ENCODE results near the gene PXN. TPM values are rescaled to one million over a fixed set of nuclear protein-coding genes. Genes with fewer than 3 reads are reported as not detected.
"Not testable (repeated sequence)": the region's sequence is repeated elsewhere in the genome, so short reads cannot be mapped to it uniquely, and the experiment has no call there.

Gene PXN
- total RNA-seq, 1 experiment from 2014 or later, result 89.9 TPM

DNA sequence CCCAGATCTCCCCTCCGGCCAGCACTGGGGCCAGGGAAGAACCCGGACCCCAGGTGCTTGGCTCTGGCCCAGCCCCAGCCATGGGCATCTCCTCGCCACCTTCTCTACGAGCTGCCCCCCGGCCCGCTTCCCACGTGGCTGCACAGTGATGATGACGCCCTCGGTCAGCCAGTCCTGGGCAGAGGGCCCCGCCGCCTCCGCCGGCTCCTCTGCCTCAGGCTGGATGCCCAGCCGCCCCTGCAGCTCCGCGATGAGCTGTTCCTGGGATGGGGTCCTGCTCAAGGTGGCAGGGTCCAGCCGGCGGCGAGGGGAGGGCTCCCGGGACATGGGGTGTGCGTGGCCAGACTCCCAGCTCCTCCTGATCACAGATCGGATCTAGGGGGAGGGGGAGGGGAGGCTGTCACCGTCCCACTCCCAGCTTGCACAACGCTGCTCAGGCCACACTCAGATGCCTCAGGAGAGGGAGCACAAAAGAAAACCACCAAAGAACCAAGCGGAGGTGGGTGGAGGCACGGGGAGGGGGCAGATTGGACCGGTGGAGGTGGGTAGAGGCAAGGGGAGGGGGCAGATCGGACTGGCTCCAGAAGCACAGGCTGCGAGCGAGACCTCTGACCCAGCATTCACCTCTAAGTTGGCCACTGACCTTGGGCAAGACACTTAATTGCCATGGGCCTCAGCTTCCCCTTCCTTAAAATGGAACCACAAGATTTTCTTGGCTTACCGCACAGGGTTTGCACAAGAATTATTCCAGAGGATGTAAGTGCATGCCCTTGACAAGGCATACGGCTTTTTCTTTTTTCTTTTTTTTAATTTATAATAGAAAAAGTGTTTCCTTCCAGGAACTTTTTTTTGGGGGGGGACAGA, 48.6 kb downstream of the PXN start:
- peak; percentile 75 for DNase-seq
- H3K36me3 ChIP-seq (replicated peaks; ENCODE audit: control insufficient read depth, insufficient read depth, low read length), result peaks cover 44% of the 10 kb centered on the region
- no peak overlapping the region for H3K4me3 ChIP-seq (ENCODE audit: insufficient read depth, low read depth, low read length)
- no peaks in the 10 kb centered on the region for H3K27me3 ChIP-seq (ENCODE audit: control insufficient read depth, insufficient read depth, low read length)

DNA sequence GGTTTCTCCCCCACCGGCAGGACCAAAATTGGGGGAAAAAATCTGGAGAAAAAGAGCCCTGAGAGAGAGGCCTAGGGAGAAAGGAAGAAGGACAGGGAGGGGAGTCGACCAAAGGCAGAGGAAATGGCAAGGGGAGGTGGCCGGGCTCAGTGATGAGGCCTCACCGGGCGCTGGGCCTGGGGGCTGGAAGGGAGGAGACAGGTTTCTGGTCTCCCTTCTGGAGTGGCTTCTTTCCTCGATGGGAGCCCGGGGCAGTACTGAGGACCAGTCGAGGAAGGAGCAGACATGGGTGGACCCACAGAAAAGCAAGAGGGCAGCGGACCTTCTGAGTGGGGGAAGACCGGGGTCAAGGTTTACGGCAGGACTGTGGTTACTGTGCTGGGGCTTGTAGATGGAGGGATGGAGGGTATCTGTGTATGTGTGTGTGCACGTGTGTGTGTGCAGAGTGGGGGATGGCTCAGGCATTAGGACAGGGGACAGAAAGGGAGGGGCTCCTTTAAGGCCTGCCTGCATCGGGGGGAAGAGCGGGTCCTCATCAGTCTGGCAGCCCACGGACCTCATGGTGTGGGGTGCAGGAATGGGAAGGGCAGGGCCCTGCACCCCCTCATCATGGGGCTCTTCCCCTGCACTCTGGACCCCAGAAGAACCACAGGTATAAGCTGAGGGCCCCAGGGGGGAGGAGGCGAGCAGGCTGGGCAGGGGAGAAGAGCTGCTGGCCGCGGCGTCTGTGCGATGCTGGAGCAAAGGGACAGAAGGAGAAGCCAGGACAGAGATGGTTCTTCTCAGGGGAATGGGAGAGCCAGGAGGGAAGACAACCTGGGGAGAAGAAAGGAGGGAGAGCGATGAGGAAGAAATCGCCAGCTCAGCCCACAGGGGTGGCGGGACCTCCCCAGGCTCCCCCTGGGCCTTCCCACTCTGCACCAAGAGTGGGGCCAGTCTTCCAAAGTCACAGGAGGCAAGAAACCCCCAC, 49.5 kb downstream of the PXN start:
- peaks cover 41% of the 10 kb centered on the region for H3K36me3 ChIP-seq (replicated peaks; ENCODE audit: control insufficient read depth, insufficient read depth, low read length)
- no peaks in the 10 kb centered on the region for H3K27me3 ChIP-seq (ENCODE audit: control insufficient read depth, insufficient read depth, low read length)
- no peak overlapping the region for H3K4me3 ChIP-seq (ENCODE audit: insufficient read depth, low read depth, low read length)
- peak; percentile 71 for DNase-seq

DNA sequence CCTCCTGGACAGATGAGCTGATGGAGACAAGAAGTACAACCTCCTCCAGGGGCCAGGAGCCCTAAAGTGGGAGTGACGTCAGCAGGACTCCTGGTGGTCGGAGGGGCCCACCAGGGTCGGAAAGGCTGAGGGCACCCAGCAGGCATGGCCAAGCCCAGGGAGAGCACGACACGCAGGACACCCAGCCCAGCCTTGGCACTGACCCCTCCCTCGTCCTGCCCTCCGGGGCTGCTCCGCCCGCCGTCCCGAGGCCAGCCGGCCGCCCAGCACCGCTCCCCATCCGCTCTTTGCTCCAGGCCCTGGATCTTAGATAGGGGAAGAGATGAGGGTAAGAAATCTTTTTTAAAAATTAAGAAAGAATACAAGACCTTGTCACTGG, 50.2 kb downstream of the PXN start:
- Histone ChIP-seq H3K4me3 (ENCODE audit: insufficient read depth, low read depth, low read length) (no peak overlapping the region), H3K36me3 (replicated peaks; ENCODE audit: control insufficient read depth, insufficient read depth, low read length) (peaks cover 38% of the 10 kb centered on the region), H3K27me3 (ENCODE audit: control insufficient read depth, insufficient read depth, low read length) (no peaks in the 10 kb centered on the region)
- peak; percentile 68 for DNase-seq

DNA sequence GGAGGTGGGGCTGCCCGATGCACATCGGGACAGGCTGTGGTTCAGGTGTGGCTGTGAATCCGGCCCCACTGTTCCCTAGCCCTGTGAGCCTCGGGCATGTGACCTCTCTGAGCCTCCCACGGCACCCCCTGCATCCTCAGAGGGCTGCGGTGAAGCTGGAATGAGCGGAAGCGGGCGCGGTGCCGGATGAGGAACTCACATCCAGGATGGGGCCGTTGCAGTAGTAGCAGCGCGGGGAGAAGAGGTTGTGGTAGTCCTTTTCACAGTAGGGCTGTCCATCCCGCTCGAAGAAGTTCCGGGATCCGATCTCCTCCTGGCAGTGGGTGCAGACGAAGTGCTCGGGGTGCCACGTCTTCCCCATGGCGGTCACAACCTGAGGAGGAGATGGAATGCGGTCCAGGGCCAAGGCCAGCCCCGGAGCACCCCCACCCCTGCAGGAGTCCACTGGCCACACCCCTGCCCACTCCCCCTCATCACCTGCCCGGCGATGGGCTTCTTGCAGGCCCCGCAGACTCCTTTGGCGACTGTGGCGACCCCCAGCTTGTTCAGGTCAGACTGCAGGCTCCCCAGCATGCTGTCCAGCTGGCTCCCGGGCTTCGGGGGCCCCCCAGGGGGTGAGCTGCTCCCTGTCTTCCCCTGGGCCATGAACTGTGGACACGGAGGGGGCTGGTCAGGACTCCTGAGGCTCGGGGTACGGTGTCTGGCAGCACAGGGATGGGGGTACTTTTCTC, 50.7 kb downstream of the PXN start:
- Histone ChIP-seq H3K27me3 (ENCODE audit: control insufficient read depth, insufficient read depth, low read length) (no peaks in the 10 kb centered on the region), H3K4me3 (ENCODE audit: insufficient read depth, low read depth, low read length) (no peak overlapping the region), H3K36me3 (replicated peaks; ENCODE audit: control insufficient read depth, insufficient read depth, low read length) (peaks cover 34% of the 10 kb centered on the region)
- DNase-seq, result peak; percentile 70

DNA sequence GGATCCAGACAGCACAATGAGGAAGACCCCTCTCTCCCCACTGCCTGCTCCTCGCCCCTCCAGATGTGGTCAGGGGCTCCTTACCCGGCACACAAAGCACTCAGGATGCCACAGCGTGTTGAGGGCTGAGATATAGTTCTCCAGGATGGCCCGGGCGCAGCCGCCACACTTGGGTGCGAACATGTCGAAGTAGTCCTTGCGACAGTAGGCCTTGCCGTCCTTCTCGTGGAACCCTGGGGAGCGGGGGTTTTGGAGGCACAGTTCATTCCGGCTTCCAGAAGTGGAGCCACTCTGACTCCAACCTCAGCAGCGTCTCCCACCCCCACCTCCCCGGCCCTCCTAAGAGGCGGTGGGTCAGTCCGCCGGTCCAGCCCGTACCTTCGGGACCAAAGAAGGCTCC, 51.8 kb downstream of the PXN start:
- peaks cover 28% of the 10 kb centered on the region for H3K36me3 ChIP-seq (replicated peaks; ENCODE audit: control insufficient read depth, insufficient read depth, low read length)
- H3K27me3 ChIP-seq (ENCODE audit: control insufficient read depth, insufficient read depth, low read length), result no peaks in the 10 kb centered on the region
- DNase-seq, result peak; percentile 42
- H3K4me3 ChIP-seq (ENCODE audit: insufficient read depth, low read depth, low read length), result no peak overlapping the region

DNA sequence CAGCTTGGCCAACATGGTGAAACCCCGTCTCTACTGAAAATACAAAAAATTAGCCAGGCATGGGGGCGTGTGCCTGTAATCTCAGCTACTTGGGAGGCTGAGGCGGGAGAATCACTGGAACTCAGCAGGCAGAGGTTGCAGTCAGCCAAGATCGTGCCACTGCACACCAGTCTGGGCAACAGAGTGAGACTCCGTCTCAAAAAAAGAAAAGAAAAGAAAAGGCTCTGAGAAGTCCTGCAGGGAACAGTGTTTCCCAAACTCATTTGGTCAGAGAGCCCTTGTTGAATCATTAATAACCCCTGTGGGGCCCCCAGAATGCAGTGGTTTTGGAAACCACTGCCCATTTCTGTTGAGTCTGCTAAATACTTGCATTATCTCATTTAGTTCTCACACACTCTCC, 52.3 kb downstream of the PXN start:
- not testable (repeated sequence) for H3K4me3 ChIP-seq (ENCODE audit: insufficient read depth, low read depth, low read length); H3K27me3 ChIP-seq (ENCODE audit: control insufficient read depth, insufficient read depth, low read length); DNase-seq
- H3K36me3 ChIP-seq (replicated peaks; ENCODE audit: control insufficient read depth, insufficient read depth, low read length), result peaks cover 27% of the 10 kb centered on the region

DNA sequence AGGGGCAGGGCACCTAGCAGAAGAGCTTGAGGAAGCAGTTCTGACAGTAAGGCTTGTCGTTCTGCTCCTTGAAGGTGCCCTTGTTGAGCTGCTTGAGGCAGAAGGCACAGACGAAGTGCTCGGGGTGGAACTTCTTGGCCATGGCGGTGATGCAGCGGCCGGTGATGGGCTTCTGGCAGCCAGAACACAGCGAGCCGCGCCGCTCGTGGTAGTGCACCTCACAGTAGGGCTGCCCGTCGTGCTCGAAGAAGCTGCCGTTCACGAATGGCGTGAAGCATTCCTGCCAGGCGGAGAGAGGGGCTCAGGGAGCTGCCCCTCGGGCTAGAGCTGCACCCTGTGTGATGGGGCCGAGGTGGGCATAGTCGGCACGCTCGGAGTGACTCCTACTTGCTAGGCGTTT, 53.2 kb downstream of the PXN start:
- H3K27me3 ChIP-seq (ENCODE audit: control insufficient read depth, insufficient read depth, low read length), result no peaks in the 10 kb centered on the region
- H3K36me3 ChIP-seq (replicated peaks; ENCODE audit: control insufficient read depth, insufficient read depth, low read length), result peaks cover 27% of the 10 kb centered on the region
- H3K4me3 ChIP-seq (ENCODE audit: insufficient read depth, low read depth, low read length), result no peak overlapping the region
- DNase-seq, result peak; percentile 37

DNA sequence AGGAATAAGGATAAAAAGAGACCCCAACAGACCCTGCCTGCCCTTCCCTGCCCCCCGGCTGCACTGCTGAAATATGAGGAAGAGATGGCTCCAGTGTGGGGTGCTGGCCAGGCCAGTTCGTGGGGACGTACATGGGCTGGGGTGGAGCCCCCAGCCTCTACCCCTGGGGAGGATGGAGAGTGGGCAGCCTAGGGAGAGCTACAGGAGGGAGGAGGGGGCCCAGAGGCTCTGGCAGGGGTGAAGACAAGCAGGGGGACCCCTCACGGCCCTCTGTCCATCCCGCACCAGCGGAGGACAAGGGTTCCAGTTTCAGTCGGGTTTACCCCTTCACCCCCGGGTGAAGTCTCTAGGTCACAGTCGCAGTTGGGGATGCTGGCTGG, 53.6 kb downstream of the PXN start:
- peaks cover 27% of the 10 kb centered on the region for H3K36me3 ChIP-seq (replicated peaks; ENCODE audit: control insufficient read depth, insufficient read depth, low read length)
- peak; percentile 43 for DNase-seq
- H3K27me3 ChIP-seq (ENCODE audit: control insufficient read depth, insufficient read depth, low read length), result no peaks in the 10 kb centered on the region

DNA sequence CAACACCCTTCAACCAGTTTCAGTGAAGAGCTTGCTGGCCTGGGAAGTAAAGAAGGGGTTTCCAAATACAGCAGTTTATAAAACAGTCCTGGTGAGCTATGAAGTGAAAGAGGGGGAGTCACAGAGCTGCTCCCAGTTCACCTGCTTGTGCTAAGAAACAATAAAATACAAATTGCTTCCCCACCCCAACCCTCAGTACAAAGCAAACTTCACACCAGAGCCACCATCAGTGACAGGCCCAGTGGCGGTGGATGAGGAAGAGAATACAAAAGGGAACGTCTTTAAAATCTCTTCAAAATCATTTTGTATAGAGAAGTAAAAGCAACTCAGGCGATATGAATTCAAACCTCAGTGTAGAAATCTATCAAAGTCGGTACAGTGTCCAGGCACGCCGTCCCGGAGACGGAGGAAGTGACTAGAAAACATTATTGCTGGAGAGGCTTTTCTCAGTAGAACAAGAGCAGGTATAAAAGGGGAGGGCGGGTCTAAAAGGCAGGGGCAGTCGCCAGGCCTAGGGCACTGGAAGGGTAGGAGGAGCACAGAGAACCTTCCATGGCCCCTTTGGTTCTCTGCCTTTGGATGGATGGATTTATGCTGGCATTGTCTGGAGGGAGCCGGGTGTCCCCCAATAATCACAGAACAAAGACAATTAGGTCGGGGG, 54.2 kb downstream of the PXN start:
- Histone ChIP-seq H3K4me3 (ENCODE audit: insufficient read depth, low read depth, low read length) (no peak overlapping the region), H3K36me3 (replicated peaks; ENCODE audit: control insufficient read depth, insufficient read depth, low read length) (peaks cover 27% of the 10 kb centered on the region), H3K27me3 (ENCODE audit: control insufficient read depth, insufficient read depth, low read length) (no peaks in the 10 kb centered on the region)
- DNase-seq, result peak; percentile 35

More for the DNA sequence above, 53.6 kb downstream of the PXN start:
- H3K4me3 ChIP-seq (ENCODE audit: insufficient read depth, low read depth, low read length), result no peak overlapping the region

DNA sequence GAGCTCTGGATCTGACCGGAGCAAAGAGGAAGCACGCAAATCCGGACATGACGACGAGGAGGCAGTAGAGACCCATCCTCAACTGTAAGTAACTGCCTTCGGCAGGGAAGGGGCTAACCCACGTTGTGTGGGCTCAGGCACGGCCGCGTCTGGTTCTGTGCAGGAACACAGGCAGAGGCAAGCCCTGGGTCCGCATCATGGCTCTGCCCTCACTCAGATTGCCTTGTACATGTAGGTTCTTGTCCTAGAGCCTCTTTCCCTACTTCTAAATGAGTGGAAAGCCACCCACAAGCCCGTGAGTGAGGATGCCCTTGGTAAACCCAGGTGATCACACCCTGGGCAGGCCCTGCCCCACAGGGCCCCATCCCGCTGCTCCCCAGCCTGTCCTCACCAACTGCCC, 55.7 kb downstream of the PXN start:
- Histone ChIP-seq H3K36me3 (replicated peaks; ENCODE audit: control insufficient read depth, insufficient read depth, low read length) (peaks cover 23% of the 10 kb centered on the region), H3K27me3 (ENCODE audit: control insufficient read depth, insufficient read depth, low read length) (no peaks in the 10 kb centered on the region), H3K4me3 (ENCODE audit: insufficient read depth, low read depth, low read length) (no peak overlapping the region)
- DNase-seq, result peak; percentile 19

DNA sequence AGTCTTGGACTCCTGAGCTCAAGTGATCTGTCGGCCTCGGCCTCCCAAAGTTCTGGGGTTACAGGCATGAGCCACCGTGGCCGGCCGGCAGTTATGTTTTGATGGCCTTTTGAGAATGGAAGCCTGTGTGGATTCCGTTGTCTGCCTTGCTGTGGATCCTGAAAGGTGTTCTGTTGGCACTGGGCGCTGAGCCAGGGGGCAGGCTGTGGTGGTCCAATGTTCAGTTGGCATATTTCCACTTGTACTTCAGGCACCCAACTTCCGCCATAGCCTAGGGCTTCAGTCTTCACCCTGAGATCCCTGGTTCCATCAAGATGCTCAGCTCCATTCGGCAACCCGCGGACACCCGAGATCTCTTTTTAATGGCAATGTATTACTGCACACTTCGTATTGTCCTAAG, 58.3 kb downstream of the PXN start:
- Histone ChIP-seq H3K36me3 (replicated peaks; ENCODE audit: control insufficient read depth, insufficient read depth, low read length) (peaks cover 9% of the 10 kb centered on the region), H3K4me3 (ENCODE audit: insufficient read depth, low read depth, low read length) (no peak overlapping the region), H3K27me3 (ENCODE audit: control insufficient read depth, insufficient read depth, low read length) (no peaks in the 10 kb centered on the region)
- no peak for DNase-seq

DNA sequence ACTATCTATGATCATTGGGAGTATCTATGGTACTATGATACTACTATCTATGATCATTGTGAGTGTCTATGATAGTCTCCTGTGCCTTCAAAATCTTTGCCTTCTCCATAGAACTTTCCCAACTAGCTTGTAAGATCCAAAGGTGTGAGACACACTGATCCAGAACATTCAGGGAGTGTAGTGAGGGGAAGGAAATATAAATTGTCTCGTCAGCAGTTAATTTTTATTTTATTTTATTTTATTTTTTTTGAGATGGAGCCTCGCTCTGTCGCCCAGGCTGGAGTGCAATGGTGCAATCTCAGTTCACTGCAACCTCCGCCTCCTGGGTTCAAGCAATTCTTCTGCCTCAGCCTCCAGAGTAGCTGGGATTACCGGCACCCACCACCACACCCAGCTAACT, 58.7 kb downstream of the PXN start:
- DNase-seq; H3K36me3 ChIP-seq (replicated peaks; ENCODE audit: control insufficient read depth, insufficient read depth, low read length); H3K27me3 ChIP-seq (ENCODE audit: control insufficient read depth, insufficient read depth, low read length); H3K4me3 ChIP-seq (ENCODE audit: insufficient read depth, low read depth, low read length): not testable (repeated sequence)

DNA sequence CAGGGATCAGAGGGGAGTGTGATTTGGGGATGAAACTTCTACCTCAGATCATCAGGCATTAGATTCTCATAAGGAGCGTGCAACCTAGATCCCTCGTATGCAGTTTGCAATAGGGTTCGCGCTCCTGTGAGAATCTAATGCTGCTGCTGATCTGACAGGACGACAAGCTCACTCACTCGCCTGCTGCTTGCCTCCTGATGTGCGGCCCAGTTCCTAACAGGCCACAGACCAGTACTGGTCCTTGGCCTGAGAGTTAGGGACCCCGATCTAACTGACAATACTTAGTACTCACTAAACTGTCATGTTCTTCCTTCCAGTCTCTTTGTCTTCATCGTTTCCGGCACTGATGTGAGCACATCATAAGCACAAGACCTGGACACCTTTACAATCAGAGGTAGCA, 59.3 kb downstream of the PXN start:
- H3K27me3 ChIP-seq (ENCODE audit: control insufficient read depth, insufficient read depth, low read length), result no peaks in the 10 kb centered on the region
- H3K36me3 ChIP-seq (replicated peaks; ENCODE audit: control insufficient read depth, insufficient read depth, low read length), result peaks cover 2% of the 10 kb centered on the region
- no peak for DNase-seq
- H3K4me3 ChIP-seq (ENCODE audit: insufficient read depth, low read depth, low read length), result no peak overlapping the region

DNA sequence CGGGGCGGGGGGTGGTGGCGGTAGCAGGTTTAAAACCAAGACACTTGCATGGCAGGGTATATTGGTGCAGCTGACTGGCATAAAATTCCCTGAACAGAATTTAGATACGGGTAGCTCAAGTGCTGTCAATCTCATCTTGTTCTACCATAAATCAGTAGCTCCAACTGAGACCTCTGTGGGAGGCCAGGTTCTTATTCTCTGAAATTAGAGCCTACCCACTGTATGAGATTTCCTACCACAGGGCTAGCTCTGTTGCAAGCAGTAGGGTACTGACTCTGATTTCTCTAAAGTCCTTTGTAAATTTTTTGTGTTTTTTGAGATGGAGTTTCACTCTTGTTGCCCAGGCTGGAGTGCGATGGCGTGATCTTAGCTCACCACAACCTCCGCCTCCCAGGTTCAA, 61.4 kb downstream of the PXN start:
- no peak for DNase-seq
- Histone ChIP-seq H3K36me3 (replicated peaks; ENCODE audit: control insufficient read depth, insufficient read depth, low read length) (peaks cover 8% of the 10 kb centered on the region), H3K27me3 (ENCODE audit: control insufficient read depth, insufficient read depth, low read length) (no peaks in the 10 kb centered on the region), H3K4me3 (ENCODE audit: insufficient read depth, low read depth, low read length) (no peak overlapping the region)
